OCI-LY1 (cell line): ENCODE results near the gene PCDHGC3.

Source experiments
- H2AFZ ChIP-seq: fragments of 200-600 bp; sonication (generic), shearing (Covaris generic); 2 replicates; pipeline ENCODE4 v1.6.0; 2014; ENCODE audit warnings: antibody characterized with exemption, mild to moderate bottlenecking, low read length
- H3F3A ChIP-seq: fragments of 200-600 bp; sonication (generic), shearing (Covaris generic); 2 replicates; pipeline ENCODE4 v1.6.0; 2014; ENCODE audit warnings: mild to moderate bottlenecking, antibody characterized with exemption, low read length, moderate library complexity; ENCODE audit not compliant: insufficient read depth
- H3K27ac ChIP-seq: fragments of 200-600 bp; sonication (generic); 2 replicates; pipeline ENCODE4 v1.5.1; 2014; ENCODE audit warnings: low read length, mixed run types, mild to moderate bottlenecking, low read depth; ENCODE audit not compliant: poor library complexity, severe bottlenecking
- H3K27me3 ChIP-seq: fragments of 200-600 bp; sonication (generic); 2 replicates; pipeline ENCODE4 v1.6.0; 2014; ENCODE audit warnings: antibody characterized with exemption, mild to moderate bottlenecking, low read length, moderate library complexity; ENCODE audit not compliant: insufficient read depth
- H3K36me3 ChIP-seq: fragments of 200-600 bp; sonication (generic); 2 replicates; pipeline ENCODE4 v1.6.1; 2014; ENCODE audit warnings: mild to moderate bottlenecking, antibody characterized with exemption, low read length, moderate library complexity, mixed read lengths; ENCODE audit not compliant: insufficient read depth
- H3K4me1 ChIP-seq: fragments of 200-600 bp; sonication (generic); 2 replicates; pipeline ENCODE4 v1.5.1; 2014; ENCODE audit warnings: mild to moderate bottlenecking, low read length, moderate library complexity; ENCODE audit not compliant: insufficient read depth, severe bottlenecking
- H3K4me2 ChIP-seq: fragments of 200-600 bp; sonication (generic), shearing (Covaris generic); 2 replicates; pipeline ENCODE4 v1.6.1; 2014; ENCODE audit warnings: low read length
- H3K4me3 ChIP-seq: fragments of 200-600 bp; sonication (generic); 2 replicates; pipeline ENCODE4 v1.5.1; 2014; ENCODE audit warnings: low read length, low read depth, mild to moderate bottlenecking, mixed read lengths; ENCODE audit not compliant: poor library complexity, severe bottlenecking
- H3K79me2 ChIP-seq: fragments of 200-600 bp; shearing (Covaris generic); 2 replicates; pipeline ENCODE4 v1.6.1; 2016; ENCODE audit warnings: mixed run types, low read length, mixed read lengths; ENCODE audit not compliant: insufficient read depth
- H3K9ac ChIP-seq: fragments of 200-600 bp; sonication (generic), shearing (Covaris generic); 2 replicates; pipeline ENCODE4 v1.6.1; 2014; ENCODE audit warnings: mild to moderate bottlenecking, low read length, mixed read lengths
- H3K9me2 ChIP-seq: fragments of 200-600 bp; sonication (generic), shearing (Covaris generic); 2 replicates; pipeline ENCODE4 v1.6.1; 2014; ENCODE audit warnings: low read depth, mild to moderate bottlenecking, low read length, mixed read lengths
- H3K9me3 ChIP-seq: fragments of 200-600 bp; shearing (Covaris generic); 2 replicates; pipeline ENCODE4 v1.6.1; 2014; ENCODE audit warnings: low read length, mixed read lengths
- H4K20me1 ChIP-seq: fragments of 200-600 bp; sonication (generic), shearing (Covaris generic); 2 replicates; pipeline ENCODE4 v1.6.0; 2016; ENCODE audit warnings: mild to moderate bottlenecking, low read length; ENCODE audit not compliant: insufficient read depth
- CTCF ChIP-seq: fragments of 200-600 bp; sonication (generic), shearing (Covaris generic); IDR thresholded peaks from 2 replicates; pipeline ENCODE4 v1.5.1; 2017; ENCODE audit warnings: mild to moderate bottlenecking, antibody characterized with exemption, low read length, moderate library complexity, mixed read lengths
- EZH2 ChIP-seq: fragments of 200-600 bp; sonication (generic), shearing (Covaris generic); IDR thresholded peaks from 2 replicates; pipeline ENCODE4 v1.8.0; 2017; ENCODE audit warnings: borderline replicate concordance, mixed run types, mild to moderate bottlenecking, antibody characterized with exemption, low read length, moderate library complexity, mixed read lengths

PCDHGC3 gene

DNA sequence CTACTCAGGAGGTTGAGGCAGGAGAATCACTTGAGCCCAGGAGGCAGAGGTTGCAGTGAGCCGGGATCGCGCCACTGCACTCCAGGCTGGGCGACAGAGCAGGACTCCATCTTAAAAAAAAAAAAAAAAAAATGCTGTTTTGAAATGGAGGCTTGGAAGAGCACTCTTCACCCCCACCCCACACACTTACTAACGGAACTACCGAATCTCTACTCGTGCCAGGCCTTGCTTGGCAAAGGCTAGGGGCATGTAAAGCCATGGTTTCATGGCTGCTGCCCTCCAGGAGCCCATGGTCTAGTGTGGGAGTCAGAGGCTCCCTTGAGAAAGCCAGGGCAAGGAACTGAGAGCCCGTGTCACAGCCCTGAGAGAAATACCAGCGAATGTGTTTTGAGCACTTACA is 34.4 kb downstream of the PCDHGC3 start:
- Histone ChIP-seq H3K9ac (peak overlapping the region; percentile 58), H3K27me3 (no peaks in the 10 kb centered on the region), H3K79me2 (no peaks in the 10 kb centered on the region), H3K9me2 (no peaks in the 10 kb centered on the region), H3K4me2 (peak overlapping the region; percentile 86), H2AFZ (no peak overlapping the region), H3K9me3 (no peaks in the 10 kb centered on the region), H3F3A (no peaks in the 10 kb centered on the region), H4K20me1 (no peaks in the 10 kb centered on the region), H3K4me1 (peaks cover 89% of the 10 kb centered on the region), H3K4me3 (peak overlapping the region; percentile 56), H3K36me3 (no peaks in the 10 kb centered on the region), H3K27ac (peak overlapping the region; percentile 90)
- TF ChIP-seq CTCF (no peak), EZH2 (no peak)

DNA sequence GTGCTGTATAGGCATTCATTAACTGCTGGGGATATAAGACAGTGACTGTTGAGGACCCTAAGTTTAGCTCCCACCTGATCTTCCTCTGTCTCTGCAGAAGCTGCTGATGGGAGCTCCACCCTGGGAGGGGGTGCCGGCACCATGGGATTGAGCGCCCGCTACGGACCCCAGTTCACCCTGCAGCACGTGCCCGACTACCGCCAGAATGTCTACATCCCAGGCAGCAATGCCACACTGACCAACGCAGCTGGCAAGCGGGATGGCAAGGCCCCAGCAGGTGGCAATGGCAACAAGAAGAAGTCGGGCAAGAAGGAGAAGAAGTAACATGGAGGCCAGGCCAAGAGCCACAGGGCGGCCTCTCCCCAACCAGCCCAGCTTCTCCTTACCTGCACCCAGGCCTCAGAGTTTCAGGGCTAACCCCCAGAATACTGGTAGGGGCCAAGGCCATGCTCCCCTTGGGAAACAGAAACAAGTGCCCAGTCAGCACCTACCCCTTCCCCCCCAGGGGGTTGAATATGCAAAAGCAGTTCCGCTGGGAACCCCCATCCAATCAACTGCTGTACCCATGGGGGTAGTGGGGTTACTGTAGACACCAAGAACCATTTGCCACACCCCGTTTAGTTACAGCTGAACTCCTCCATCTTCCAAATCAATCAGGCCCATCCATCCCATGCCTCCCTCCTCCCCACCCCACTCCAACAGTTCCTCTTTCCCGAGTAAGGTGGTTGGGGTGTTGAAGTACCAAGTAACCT is 35.3 kb downstream of the PCDHGC3 start:
- Histone ChIP-seq H3K27ac (peak overlapping the region; percentile 90), H4K20me1 (no peaks in the 10 kb centered on the region), H3K4me3 (peak overlapping the region; percentile 56), H3K36me3 (no peaks in the 10 kb centered on the region), H3K4me1 (peaks cover 98% of the 10 kb centered on the region), H2AFZ (no peak overlapping the region), H3F3A (no peaks in the 10 kb centered on the region), H3K9me3 (no peaks in the 10 kb centered on the region), H3K9ac (peak overlapping the region; percentile 58), H3K79me2 (no peaks in the 10 kb centered on the region), H3K9me2 (no peaks in the 10 kb centered on the region), H3K4me2 (peak overlapping the region; percentile 86), H3K27me3 (no peaks in the 10 kb centered on the region)
- no peak for TF ChIP-seq EZH2
- no peak for TF ChIP-seq CTCF

DNA sequence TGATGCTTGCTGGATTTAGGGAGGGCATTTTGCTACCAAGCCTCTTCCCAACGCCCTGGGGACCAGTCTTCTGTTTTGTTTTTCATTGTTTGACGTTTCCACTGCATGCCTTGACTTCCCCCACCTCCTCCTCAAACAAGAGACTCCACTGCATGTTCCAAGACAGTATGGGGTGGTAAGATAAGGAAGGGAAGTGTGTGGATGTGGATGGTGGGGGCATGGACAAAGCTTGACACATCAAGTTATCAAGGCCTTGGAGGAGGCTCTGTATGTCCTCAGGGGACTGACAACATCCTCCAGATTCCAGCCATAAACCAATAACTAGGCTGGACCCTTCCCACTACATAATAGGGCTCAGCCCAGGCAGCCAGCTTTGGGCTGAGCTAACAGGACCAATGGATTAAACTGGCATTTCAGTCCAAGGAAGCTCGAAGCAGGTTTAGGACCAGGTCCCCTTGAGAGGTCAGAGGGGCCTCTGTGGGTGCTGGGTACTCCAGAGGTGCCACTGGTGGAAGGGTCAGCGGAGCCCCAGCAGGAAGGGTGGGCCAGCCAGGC is 36.1 kb downstream of the PCDHGC3 start:
- Histone ChIP-seq H3K27me3 (no peaks in the 10 kb centered on the region), H3K4me1 (peaks cover 94% of the 10 kb centered on the region), H3K36me3 (peaks cover 6% of the 10 kb centered on the region; the same call in 1 of the 2 replicates), H3K9me3 (no peaks in the 10 kb centered on the region), H2AFZ (no peak overlapping the region), H3K4me3 (peak overlapping the region; percentile 61), H3F3A (no peaks in the 10 kb centered on the region), H3K79me2 (no peaks in the 10 kb centered on the region), H3K4me2 (peak overlapping the region; percentile 86; the same call in 1 of the 2 replicates), H3K27ac (peak overlapping the region; percentile 90), H3K9ac (peak overlapping the region; percentile 69; the same call in 1 of the 2 replicates), H3K9me2 (no peaks in the 10 kb centered on the region), H4K20me1 (no peaks in the 10 kb centered on the region)
- TF ChIP-seq CTCF (no peak), EZH2 (no peak)
